ENCODE measurements around the gene MPV17L2. TPM values are rescaled to one million over a fixed set of nuclear protein-coding genes. Genes with fewer than 3 reads are reported as not detected.

Gene MPV17L2
- total and polyA plus RNA-seq, 2 donors (not counting 3 experiments of a cell fraction or from before 2014, with no cell fraction given), result 13.8 to 27.6 TPM

- intact Hi-C loops (cut with micrococcal nuclease), result no loop called here
- DNase-seq (ENCODE audit: low read depth, low spot score) (no peak), FAIRE-seq (no peak)
- H3K27ac ChIP-seq (ENCODE audit: insufficient read depth, low read depth, low read length), result no peak overlapping the region
- ChIA-PET POLR2A (no interaction called here), CTCF (interaction anchor here (0.8 to 2.0 kb wide), 5 partner anchors 15 to 106 kb away, joined by 3 to 9 read pairs (median 4); no protein-coding TSS in a partner anchor)
- TF ChIP-seq CTCF (IDR thresholded peaks at IDR 0.05; ENCODE audit: extremely low read depth in 1 of 2, insufficient read depth in 1 of 2, low read depth in 1 of 2, low read length in 2 of 2), result no peak
- no peak for TF ChIP-seq JUN (IDR thresholded peaks at IDR 0.05; ENCODE audit: borderline replicate concordance, insufficient read depth, insufficient read length, low read depth)
- no peak for TF ChIP-seq MYC (IDR thresholded peaks at IDR 0.05; ENCODE audit: low read depth, low read length)
- TF ChIP-seq FOS (IDR thresholded peaks at IDR 0.05; ENCODE audit: borderline replicate concordance, insufficient read depth, low read length), result no peak
- no peaks in the 10 kb centered on the region for H3K4me1 ChIP-seq (ENCODE audit: control insufficient read depth, extremely low read depth, insufficient read depth, low read length)
- H3K9me3 ChIP-seq (replicated peaks; ENCODE audit: control insufficient read depth, insufficient read depth, low read length), result no peaks in the 10 kb centered on the region
- no peaks in the 10 kb centered on the region for H4K20me1 ChIP-seq (replicated peaks; ENCODE audit: control insufficient read depth, extremely low read depth, insufficient read depth, low read length)
- H3K79me2 ChIP-seq (ENCODE audit: control insufficient read depth, insufficient read depth, low read length), result no peaks in the 10 kb centered on the region
- no peaks in the 10 kb centered on the region for H3K27me3 ChIP-seq (ENCODE audit: control insufficient read depth in 2 of 2, insufficient read depth in 2 of 2, low read length in 2 of 2)
- no peak overlapping the region for H3K4me3 ChIP-seq (replicated peaks in 1 of 3; ENCODE audit: insufficient read depth in 1 of 3, low read depth in 1 of 3, low read length in 3 of 3)
- no TSS peak for BruUV-seq (replicated peaks)
- dilution Hi-C loops (cut with MboI; ENCODE audit: extremely low pct_ligation_motif_present, low sequenced_read_pairs), result no loop called here
- H3K9me1 ChIP-seq (replicated peaks; ENCODE audit: control insufficient read depth, extremely low read depth, insufficient read depth, low read length), result no peaks in the 10 kb centered on the region
- no peaks in the 10 kb centered on the region for H3K36me3 ChIP-seq (ENCODE audit: control insufficient read depth in 2 of 2, extremely low read depth in 1 of 2, insufficient read depth in 2 of 2, low read length in 2 of 2)
- no peak overlapping the region for H2AFZ ChIP-seq (ENCODE audit: low read depth, low read length)
- no peak overlapping the region for H3K9ac ChIP-seq (replicated peaks; ENCODE audit: extremely low read depth, insufficient read depth, low read length)
- H3K4me2 ChIP-seq (ENCODE audit: insufficient read depth, low read length), result no peak overlapping the region
These were observed 47.5 kb upstream of the MPV17L2 start for GRCh38 chr19:18145391-18145999.

DNA sequence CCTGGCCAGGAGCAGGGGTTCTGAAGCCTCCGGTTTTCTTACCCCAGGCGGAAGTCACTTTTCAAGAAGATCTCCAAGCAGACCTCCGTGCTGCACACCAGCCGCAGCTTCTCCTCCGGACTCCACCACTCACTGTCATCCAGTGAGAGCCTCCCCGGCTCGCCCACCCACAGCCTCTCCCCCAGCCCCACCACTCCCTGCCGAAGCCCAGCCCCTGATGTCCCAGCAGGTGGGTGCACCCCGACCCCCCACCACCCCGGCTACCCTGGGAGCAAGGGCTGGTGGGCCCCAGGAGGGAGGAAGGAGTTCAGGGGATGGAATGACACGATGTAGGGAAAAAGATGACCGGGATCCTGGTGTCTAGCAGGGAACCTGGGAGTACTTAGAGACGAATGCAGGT lies 45.6 kb upstream of the MPV17L2 start:
- POLR2A ChIA-PET, result no interaction called here
- dilution Hi-C loops (cut with MboI; ENCODE audit: extremely low pct_ligation_motif_present, low sequenced_read_pairs), result no loop called here

More for the DNA sequence above, 45.6 kb upstream of the MPV17L2 start:
- CTCF ChIA-PET, result no interaction called here
- FAIRE-seq (no peak), DNase-seq (ENCODE audit: low read depth, low spot score) (no peak)
- Histone ChIP-seq H3K4me2 (ENCODE audit: insufficient read depth, low read length) (no peak overlapping the region), H3K9ac (replicated peaks; ENCODE audit: extremely low read depth, insufficient read depth, low read length) (no peak overlapping the region), H3K9me3 (replicated peaks; ENCODE audit: control insufficient read depth, insufficient read depth, low read length) (no peaks in the 10 kb centered on the region), H2AFZ (ENCODE audit: low read depth, low read length) (no peak overlapping the region), H3K27me3 (ENCODE audit: control insufficient read depth in 2 of 2, insufficient read depth in 2 of 2, low read length in 2 of 2) (no peaks in the 10 kb centered on the region), H3K4me1 (ENCODE audit: control insufficient read depth, extremely low read depth, insufficient read depth, low read length) (peaks cover 5% of the 10 kb centered on the region), H3K79me2 (ENCODE audit: control insufficient read depth, insufficient read depth, low read length) (no peaks in the 10 kb centered on the region), H3K27ac (ENCODE audit: insufficient read depth, low read depth, low read length) (no peak overlapping the region), H3K9me1 (replicated peaks; ENCODE audit: control insufficient read depth, extremely low read depth, insufficient read depth, low read length) (no peaks in the 10 kb centered on the region), H4K20me1 (replicated peaks; ENCODE audit: control insufficient read depth, extremely low read depth, insufficient read depth, low read length) (no peaks in the 10 kb centered on the region), H3K4me3 (replicated peaks in 1 of 3; ENCODE audit: insufficient read depth in 1 of 3, low read depth in 1 of 3, low read length in 3 of 3) (no peak overlapping the region), H3K36me3 (ENCODE audit: control insufficient read depth in 2 of 2, extremely low read depth in 1 of 2, insufficient read depth in 2 of 2, low read length in 2 of 2) (no peaks in the 10 kb centered on the region)
- TF ChIP-seq GATA2 (IDR thresholded peaks at IDR 0.05; ENCODE audit: insufficient read depth, insufficient read length, low read depth, low read length) (no peak), FOS (IDR thresholded peaks at IDR 0.05; ENCODE audit: borderline replicate concordance, insufficient read depth, low read length) (no peak), JUN (IDR thresholded peaks at IDR 0.05; ENCODE audit: borderline replicate concordance, insufficient read depth, insufficient read length, low read depth) (no peak), MAX (IDR thresholded peaks at IDR 0.05; ENCODE audit: insufficient read depth, insufficient read length) (no peak), MYC (IDR thresholded peaks at IDR 0.05; ENCODE audit: low read depth, low read length) (no peak), POLR2AphosphoS5 (IDR thresholded peaks at IDR 0.05; ENCODE audit: insufficient read depth, low read depth, low read length) (no peak), EZH2 (IDR thresholded peaks at IDR 0.05; ENCODE audit: borderline replicate concordance, low read depth, low read length, severe bottlenecking) (no peak), CTCF (IDR thresholded peaks at IDR 0.05; ENCODE audit: extremely low read depth in 1 of 2, insufficient read depth in 1 of 2, low read depth in 1 of 2, low read length in 2 of 2) (no peak), POLR2A (IDR thresholded peaks at IDR 0.05; ENCODE audit: low read depth, low read length) (no peak)
- intact Hi-C loops (cut with micrococcal nuclease), result no loop called here
- BruUV-seq (replicated peaks), result no TSS peak
